GM18858 (cell line): Measurements from ENCODE around the gene ANGEL1.

ENCODE experiments used
- ATAC-seq: cut with Tn5 transposase; IDR thresholded peaks from one replicate; pipeline ENCODE4 v1.9.1; 2021; ENCODE audit not compliant: unreplicated experiment

ANGEL1 gene

GRCh38 chr14:76812422-76813383, at the start of gene ANGEL1:
TSS of gene ANGEL1 (minus strand) at chr14:76812882. CDS start at chr14:76812827, 55 bp downstream.
- ATAC-seq: peak; percentile 65

- ATAC-seq: no peak
These were observed 49.0 kb upstream of the ANGEL1 start for GRCh38 chr14:76861574-76862255.

GRCh38 chr14:76856769-76857168, 44.1 kb upstream of the ANGEL1 start:
- no peak for ATAC-seq

GRCh38 chr14:76855066-76855465, 42.4 kb upstream of the ANGEL1 start:
- no peak for ATAC-seq

- no peak for ATAC-seq
These were observed 36.2 kb upstream of the ANGEL1 start for GRCh38 chr14:76848879-76849278.

GRCh38 chr14:76846331-76847047, 33.8 kb upstream of the ANGEL1 start:
- no peak for ATAC-seq

- ATAC-seq: no peak
These were observed 31.5 kb upstream of the ANGEL1 start for GRCh38 chr14:76844223-76844622.

GRCh38 chr14:76842414-76842813, 29.7 kb upstream of the ANGEL1 start:
- ATAC-seq: no peak

GRCh38 chr14:76837524-76837923, 24.8 kb upstream of the ANGEL1 start:
- ATAC-seq: no peak

- ATAC-seq: no peak
These were observed 23.4 kb upstream of the ANGEL1 start for GRCh38 chr14:76836029-76836630.

- no peak for ATAC-seq
These were observed 21.6 kb upstream of the ANGEL1 start for GRCh38 chr14:76834241-76834661.

GRCh38 chr14:76833011-76833410, 20.3 kb upstream of the ANGEL1 start:
- ATAC-seq: no peak

- ATAC-seq: no peak
These were observed 19.9 kb upstream of the ANGEL1 start for GRCh38 chr14:76832503-76832988.

GRCh38 chr14:76830556-76830955, 17.9 kb upstream of the ANGEL1 start:
- no peak for ATAC-seq

GRCh38 chr14:76829650-76830421, 17.2 kb upstream of the ANGEL1 start:
- no peak for ATAC-seq

GRCh38 chr14:76829013-76829365, 16.3 kb upstream of the ANGEL1 start:
- no peak for ATAC-seq

GRCh38 chr14:76828339-76829012, 15.8 kb upstream of the ANGEL1 start:
- no peak for ATAC-seq

- ATAC-seq: no peak
These were observed 15.1 kb upstream of the ANGEL1 start for GRCh38 chr14:76827696-76828296.

- no peak for ATAC-seq
These were observed 13.4 kb upstream of the ANGEL1 start, which contains the start of gene LRRC74A for GRCh38 chr14:76826122-76826521. TSS of gene LRRC74A (plus strand) at chr14:76826408. CDS start at chr14:76826698, 290 bp downstream.
